ENCODE measurements around the gene PTH1R. TPM values are rescaled to one million over a fixed set of nuclear protein-coding genes. Genes with fewer than 3 reads are reported as not detected.

PTH1R gene
- total RNA-seq, 1 experiment from 2014 or later: 0.32 TPM

DNA sequence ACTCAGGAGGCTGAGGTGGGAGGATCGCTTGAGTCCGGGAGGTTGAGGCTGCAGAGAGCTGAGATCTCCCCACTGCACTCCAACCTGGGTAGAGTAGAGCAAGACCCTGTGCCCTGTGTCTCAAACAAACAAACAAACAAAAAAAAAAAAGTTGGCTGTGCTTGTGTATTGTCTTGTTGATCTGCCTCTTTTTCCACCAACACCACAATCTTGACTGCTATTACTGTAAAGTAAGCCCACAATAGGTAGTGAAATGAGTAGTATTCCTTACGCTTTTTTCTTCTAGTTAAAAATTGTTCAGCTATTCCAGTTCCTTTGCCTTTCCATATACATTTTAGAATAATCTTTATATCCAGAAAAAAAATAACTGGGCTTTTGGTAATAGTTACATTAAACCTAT lies 35.5 kb downstream of the PTH1R start:
- Histone ChIP-seq H3K9me2 (ENCODE audit: insufficient read depth) (no peaks in the 10 kb centered on the region), H3K4me2 (ENCODE audit: low read length) (no peak overlapping the region), H3K4me3 (replicated peaks in 1 of 2; ENCODE audit: low read depth in 1 of 2, low read length in 2 of 2) (no peak overlapping the region), H3K79me2 (ENCODE audit: insufficient read depth, low read length) (no peaks in the 10 kb centered on the region), H2AFZ (ENCODE audit: low read depth, low read length, poor library complexity, severe bottlenecking) (no peak overlapping the region), H3K27ac (ENCODE audit: low read depth, low read length) (no peak overlapping the region), H3K4me1 (ENCODE audit: control insufficient read depth in 1 of 2, insufficient read depth in 2 of 2, low read length in 2 of 2) (peaks cover 3 to 17% of the 10 kb centered on the region in 2 experiments; a peak in 3 of 4 replicates), H3K36me3 (ENCODE audit: control insufficient read depth in 1 of 2, insufficient read depth in 2 of 2, low read length in 2 of 2) (peaks cover 2 to 8% of the 10 kb centered on the region in 2 experiments; a peak in 1 of 4 replicates), H3K27me3 (ENCODE audit: insufficient read depth, low read length) (no peaks in the 10 kb centered on the region), H3K9ac (ENCODE audit: low read length) (no peak overlapping the region), H3K9me3 (ENCODE audit: control insufficient read depth in 1 of 2, insufficient read depth in 1 of 2, low read depth in 1 of 2, low read length in 2 of 2) (no peaks in the 10 kb centered on the region), H4K20me1 (ENCODE audit: insufficient read depth) (no peaks in the 10 kb centered on the region)
- ATAC-seq (no peak), DNase-seq (ENCODE audit: low read depth, low spot score) (no peak)
- CTCF ChIA-PET: interaction anchor here (0.7 to 1.5 kb wide), 3 partner anchors 18 to 283 kb away, joined by 3 to 4 read pairs (median 3); no protein-coding TSS in a partner anchor
- RAD21 ChIA-PET (ENCODE audit: low non-redundant PET in 1 of 2, low total read pairs in 2 of 2, uncharacterized antibody in 2 of 2, unreplicated experiment in 2 of 2): no interaction called here
- POLR2A ChIA-PET: no interaction called here
- no TSS peak for BruUV-seq (replicated peaks)
- TF ChIP-seq ZFX (IDR thresholded peaks at IDR 0.05) (no peak), POLR2A (IDR thresholded peaks at IDR 0.05; ENCODE audit: borderline replicate concordance, extremely low read depth, insufficient read depth, insufficient read length) (no peak), FOSL1 (IDR thresholded peaks at IDR 0.05; ENCODE audit: low read depth) (no peak), EZH2phosphoT487 (IDR thresholded peaks at IDR 0.05; ENCODE audit: borderline replicate concordance) (no peak), YY1 (IDR thresholded peaks at IDR 0.05; ENCODE audit: extremely low read depth, insufficient replicate concordance, low read depth, low read length) (no peak), EZH2 (IDR thresholded peaks at IDR 0.05) (no peak), SRF (IDR thresholded peaks at IDR 0.05; ENCODE audit: low read depth) (no peak), CBX3 (IDR thresholded peaks at IDR 0.05; ENCODE audit: low read depth) (no peak), ZNF274 (IDR thresholded peaks at IDR 0.05; ENCODE audit: low read depth, low read length) (no peak)
- TF ChIP-seq, protein P1, sequence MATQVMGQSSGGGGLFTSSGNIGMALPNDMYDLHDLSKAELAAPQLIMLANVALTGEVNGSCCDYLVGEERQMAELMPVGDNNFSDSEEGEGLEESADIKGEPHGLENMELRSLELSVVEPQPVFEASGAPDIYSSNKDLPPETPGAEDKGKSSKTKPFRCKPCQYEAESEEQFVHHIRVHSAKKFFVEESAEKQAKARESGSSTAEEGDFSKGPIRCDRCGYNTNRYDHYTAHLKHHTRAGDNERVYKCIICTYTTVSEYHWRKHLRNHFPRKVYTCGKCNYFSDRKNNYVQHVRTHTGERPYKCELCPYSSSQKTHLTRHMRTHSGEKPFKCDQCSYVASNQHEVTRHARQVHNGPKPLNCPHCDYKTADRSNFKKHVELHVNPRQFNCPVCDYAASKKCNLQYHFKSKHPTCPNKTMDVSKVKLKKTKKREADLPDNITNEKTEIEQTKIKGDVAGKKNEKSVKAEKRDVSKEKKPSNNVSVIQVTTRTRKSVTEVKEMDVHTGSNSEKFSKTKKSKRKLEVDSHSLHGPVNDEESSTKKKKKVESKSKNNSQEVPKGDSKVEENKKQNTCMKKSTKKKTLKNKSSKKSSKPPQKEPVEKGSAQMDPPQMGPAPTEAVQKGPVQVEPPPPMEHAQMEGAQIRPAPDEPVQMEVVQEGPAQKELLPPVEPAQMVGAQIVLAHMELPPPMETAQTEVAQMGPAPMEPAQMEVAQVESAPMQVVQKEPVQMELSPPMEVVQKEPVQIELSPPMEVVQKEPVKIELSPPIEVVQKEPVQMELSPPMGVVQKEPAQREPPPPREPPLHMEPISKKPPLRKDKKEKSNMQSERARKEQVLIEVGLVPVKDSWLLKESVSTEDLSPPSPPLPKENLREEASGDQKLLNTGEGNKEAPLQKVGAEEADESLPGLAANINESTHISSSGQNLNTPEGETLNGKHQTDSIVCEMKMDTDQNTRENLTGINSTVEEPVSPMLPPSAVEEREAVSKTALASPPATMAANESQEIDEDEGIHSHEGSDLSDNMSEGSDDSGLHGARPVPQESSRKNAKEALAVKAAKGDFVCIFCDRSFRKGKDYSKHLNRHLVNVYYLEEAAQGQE (IDR thresholded peaks at IDR 0.05; ENCODE audit: low read depth): no peak
- intact Hi-C loops (cut with micrococcal nuclease): no loop called here

All from HCT116 (cell line).